Measurements from ENCODE around the gene BAZ1A.
A peak's percentile ranks its signal among the peaks of the same experiment; 100 is the strongest.

Gene BAZ1A

DNA sequence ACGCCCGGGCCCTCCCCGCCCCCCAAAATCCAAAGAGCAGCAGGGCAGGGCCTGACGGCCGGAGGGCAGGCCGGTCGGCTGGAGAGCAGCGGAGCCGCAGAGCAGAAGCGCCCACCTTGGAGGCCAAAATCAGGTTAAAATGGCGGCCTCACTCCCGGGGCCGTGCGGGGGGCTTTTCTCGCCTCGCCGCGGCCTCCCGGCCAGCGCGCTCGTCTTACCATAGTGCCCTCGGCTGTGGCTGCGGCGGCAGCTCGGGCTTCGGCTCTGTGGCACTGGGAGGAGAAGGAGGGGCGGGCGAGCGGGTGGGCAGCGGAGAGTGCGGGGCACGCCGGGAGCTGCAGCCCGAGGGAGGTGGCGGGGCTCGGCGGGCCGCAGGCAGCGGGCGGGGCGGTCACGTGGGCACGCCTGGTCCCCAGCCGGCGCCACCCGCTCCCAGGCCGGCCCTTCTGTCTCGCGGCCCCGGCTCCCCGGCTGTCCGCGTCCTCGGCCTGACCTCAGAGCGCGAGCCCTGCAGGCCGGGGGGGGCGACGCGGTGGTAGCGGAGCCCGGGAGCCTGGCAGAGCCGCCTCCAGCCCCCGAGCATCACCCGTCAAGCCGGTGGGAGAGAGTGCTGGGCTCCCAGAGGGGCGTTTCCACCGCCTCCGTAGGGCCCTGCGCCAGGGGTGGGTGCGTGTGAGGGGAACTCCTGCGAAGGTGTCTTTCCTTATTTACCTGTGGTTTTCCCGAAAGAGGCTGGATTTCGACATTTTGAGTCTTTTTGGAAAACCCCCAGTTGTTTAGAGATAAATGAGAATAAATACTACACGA, 160.6 kb downstream of the BAZ1A start, which contains the start of gene CFL2:
Gene CFL2 (minus strand): TSS at position 274 of the 807 bp plus-strand sequence. CDS start 53 bp downstream, at position 221.
- DNase-seq, result peak; percentile 73

DNA sequence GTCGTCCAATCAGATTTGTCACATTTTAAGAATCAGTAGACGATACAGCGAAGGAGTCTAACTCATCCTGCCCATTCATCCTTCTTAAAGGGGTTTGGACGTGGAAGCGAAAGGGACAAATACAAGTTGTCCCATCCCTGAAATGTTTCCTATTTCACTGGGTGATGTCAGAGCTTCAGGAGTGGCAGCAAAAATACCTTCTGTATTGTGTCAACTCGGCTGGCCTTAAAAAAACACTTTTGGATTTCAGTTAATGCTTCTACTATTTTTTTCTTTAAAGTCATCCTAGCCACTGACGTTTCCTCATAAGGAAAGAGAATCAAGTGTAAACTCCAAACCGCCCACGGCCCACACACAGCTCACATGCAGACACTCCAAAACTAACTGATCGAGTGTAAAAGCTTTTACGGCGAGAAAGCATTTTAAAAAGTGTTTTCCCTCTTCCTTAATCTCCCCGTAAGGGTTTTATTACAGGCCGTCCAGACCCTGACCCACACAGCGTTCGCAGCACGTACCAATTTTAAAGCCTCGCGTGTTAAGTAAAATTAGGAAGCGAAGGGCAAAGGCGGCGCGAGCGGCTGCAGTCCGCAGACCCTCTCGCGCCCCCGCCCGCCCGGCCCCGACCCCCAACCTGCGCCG, 161.4 kb downstream of the BAZ1A start:
- DNase-seq, result peak; percentile 30

- DNase-seq, result no peak
These were observed 162.0 kb downstream of the BAZ1A start for GRCh38 chr14:34713122-34713680.

- DNase-seq, result no peak
These were observed 163.1 kb downstream of the BAZ1A start for GRCh38 chr14:34711796-34712712.

- DNase-seq, result no peak
These were observed 164.0 kb downstream of the BAZ1A start for GRCh38 chr14:34711169-34711568.

DNA sequence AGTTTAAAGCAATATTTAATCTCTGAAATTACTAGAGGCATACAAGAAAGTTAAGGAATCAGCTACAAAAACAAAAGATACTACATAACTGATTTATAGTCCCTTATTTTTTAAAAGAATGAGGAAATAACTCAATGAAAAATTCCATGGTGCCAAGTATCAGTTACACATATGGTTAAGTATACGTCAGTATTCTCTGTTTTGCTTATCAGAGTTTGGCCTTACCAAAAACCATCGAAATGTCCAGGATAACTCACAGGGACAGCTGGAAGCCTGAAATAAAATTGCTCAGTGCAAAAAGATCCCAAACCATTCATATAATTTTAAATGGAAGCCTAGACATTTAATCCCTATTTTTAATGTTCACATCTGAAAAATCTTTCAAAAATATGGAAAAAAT, 164.4 kb downstream of the BAZ1A start:
- DNase-seq, result no peak

- no peak for DNase-seq
These were observed 165.2 kb downstream of the BAZ1A start for GRCh38 chr14:34710006-34710405.

DNA sequence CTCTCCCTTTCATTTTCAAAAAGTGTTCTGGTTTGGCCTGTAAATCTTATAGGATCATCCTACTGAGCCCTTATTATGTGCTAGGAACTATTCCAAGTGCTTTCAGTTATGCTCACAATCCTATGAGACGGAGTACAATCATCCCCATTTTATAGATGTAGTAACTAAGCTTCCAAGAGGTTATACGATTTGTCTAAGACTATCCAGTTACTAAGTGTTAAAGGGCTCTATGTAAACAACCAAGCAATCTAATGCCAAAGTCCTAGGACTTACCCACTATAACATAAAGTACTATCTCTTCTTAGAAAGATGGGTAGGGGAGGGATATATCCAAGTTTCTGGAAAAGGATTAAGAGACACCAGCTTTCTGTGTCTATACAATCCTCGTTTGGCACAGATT, 167.4 kb downstream of the BAZ1A start:
- no peak for DNase-seq

Measured in CD4-positive, alpha-beta T cell treated with Interleukin-17A for 4 hours (primary cell).